Effector memory CD8-positive, alpha-beta T cell (primary cell): Measurements from ENCODE around the gene BACH1.

Experiments
- ATAC-seq: fragments of 150-1000 bp; cut with Tn5 transposase; replicated peaks from 2 replicates; pipeline ENCODE4 v1.10.0; 2021; ENCODE audit warnings: mild to moderate bottlenecking, moderate library complexity
- DNase-seq, 3 experiments: peaks; one replicate each; pipeline ENCODE4 v3.0.0; 2021
- H3K27ac Mint-ChIP-seq, 2 donors: one replicate each; pipeline ENCODE4 v1.8.0; 2022; ENCODE audit warnings: mild to moderate bottlenecking in 2 of 2, mixed read lengths in 2 of 2, moderate library complexity in 2 of 2
- H3K27me3 Mint-ChIP-seq, 2 donors: one replicate each; pipeline ENCODE4 v1.8.0; 2022; ENCODE audit warnings: mixed read lengths in 2 of 2
- H3K36me3 Mint-ChIP-seq: one replicate; pipeline ENCODE4 v1.8.0; 2022; ENCODE audit warnings: mild to moderate bottlenecking, moderate library complexity, mixed read lengths; ENCODE audit not compliant: insufficient read depth
- H3K4me1 Mint-ChIP-seq, 2 donors: one replicate each; pipeline ENCODE4 v1.8.0; 2022; ENCODE audit warnings: low read depth in 2 of 2, mixed read lengths in 2 of 2
- H3K4me3 Mint-ChIP-seq, 2 donors: one replicate each; pipeline ENCODE4 v1.8.0; 2022; ENCODE audit warnings: mild to moderate bottlenecking in 2 of 2, mixed read lengths in 2 of 2, moderate library complexity in 2 of 2
- H3K9me3 Mint-ChIP-seq, 2 donors: one replicate each; pipeline ENCODE4 v1.8.0; 2022; ENCODE audit warnings: mixed read lengths in 2 of 2

Gene BACH1

GRCh38 chr21:29311802-29312201 lies 13.1 kb downstream of the BACH1 start:
- ATAC-seq: no peak
- Mint-ChIP-seq H3K27me3 (no peaks in the 10 kb centered on the region), H3K27ac (no peak overlapping the region), H3K4me3 (no peak overlapping the region), H3K4me1 (peaks cover 20 to 41% of the 10 kb centered on the region in 2 donors), H3K36me3 (peaks cover 4% of the 10 kb centered on the region), H3K9me3 (no peaks in the 10 kb centered on the region)
- no peak for DNase-seq

GRCh38 chr21:29312981-29313380 lies 14.3 kb downstream of the BACH1 start:
- Mint-ChIP-seq H3K36me3 (peaks cover 4% of the 10 kb centered on the region), H3K9me3 (no peaks in the 10 kb centered on the region), H3K4me3 (no peak overlapping the region), H3K4me1 (peaks cover 26 to 49% of the 10 kb centered on the region in 2 donors), H3K27ac (no peak overlapping the region), H3K27me3 (no peaks in the 10 kb centered on the region)
- DNase-seq (no peak), ATAC-seq (no peak)

- DNase-seq (no peak), ATAC-seq (no peak)
- no peak overlapping the region for H3K4me3 Mint-ChIP-seq
- no peak overlapping the region for H3K27ac Mint-ChIP-seq
- peaks cover 30 to 57% of the 10 kb centered on the region in 2 donors for H3K4me1 Mint-ChIP-seq
- H3K27me3 Mint-ChIP-seq: no peaks in the 10 kb centered on the region
- no peaks in the 10 kb centered on the region for H3K9me3 Mint-ChIP-seq
- H3K36me3 Mint-ChIP-seq: peaks cover 4% of the 10 kb centered on the region
Observed at GRCh38 chr21:29313662-29314408, 15.1 kb downstream of the BACH1 start.

GRCh38 chr21:29315131-29315749 lies 16.5 kb downstream of the BACH1 start:
- Mint-ChIP-seq H3K36me3 (peaks cover 4% of the 10 kb centered on the region), H3K27ac (no peak overlapping the region), H3K9me3 (no peaks in the 10 kb centered on the region), H3K4me1 (peaks cover 32 to 62% of the 10 kb centered on the region in 2 donors), H3K4me3 (no peak overlapping the region), H3K27me3 (no peaks in the 10 kb centered on the region)
- no peak for DNase-seq
- ATAC-seq: no peak

- Mint-ChIP-seq H3K27ac (peak overlapping the region in 1 of 2 donors; percentile 44), H3K27me3 (no peaks in the 10 kb centered on the region), H3K4me1 (peaks cover 32 to 56% of the 10 kb centered on the region in 2 donors), H3K4me3 (no peak overlapping the region), H3K36me3 (peaks cover 4% of the 10 kb centered on the region), H3K9me3 (peaks cover 0 to 2% of the 10 kb centered on the region in 2 donors)
- no peak for DNase-seq
- no peak for ATAC-seq
Observed at GRCh38 chr21:29316029-29316742, 17.5 kb downstream of the BACH1 start.

GRCh38 chr21:29316806-29317205 lies 18.1 kb downstream of the BACH1 start:
- no peaks in the 10 kb centered on the region for H3K27me3 Mint-ChIP-seq
- peaks cover 0 to 3% of the 10 kb centered on the region in 2 donors for H3K9me3 Mint-ChIP-seq
- peak overlapping the region in 1 of 2 donors; percentile 44 for H3K27ac Mint-ChIP-seq
- ATAC-seq (no peak), DNase-seq (no peak)
- no peak overlapping the region for H3K4me3 Mint-ChIP-seq
- peaks cover 3% of the 10 kb centered on the region for H3K36me3 Mint-ChIP-seq
- H3K4me1 Mint-ChIP-seq: peaks cover 30 to 56% of the 10 kb centered on the region in 2 donors

- Mint-ChIP-seq H3K36me3 (peaks cover 4% of the 10 kb centered on the region), H3K4me1 (peaks cover 27 to 46% of the 10 kb centered on the region in 2 donors), H3K9me3 (peaks cover 0 to 3% of the 10 kb centered on the region in 2 donors), H3K4me3 (no peak overlapping the region), H3K27me3 (no peaks in the 10 kb centered on the region), H3K27ac (no peak overlapping the region)
- ATAC-seq (no peak), DNase-seq (no peak)
Observed at GRCh38 chr21:29318354-29318753, 19.6 kb downstream of the BACH1 start.

- ATAC-seq: no peak
- Mint-ChIP-seq H3K4me1 (peaks cover 24 to 41% of the 10 kb centered on the region in 2 donors), H3K27ac (no peak overlapping the region), H3K36me3 (peaks cover 9% of the 10 kb centered on the region), H3K27me3 (no peaks in the 10 kb centered on the region), H3K4me3 (no peak overlapping the region), H3K9me3 (peaks cover 0 to 3% of the 10 kb centered on the region in 2 donors)
- no peak for DNase-seq
Observed at GRCh38 chr21:29320031-29320430, 21.3 kb downstream of the BACH1 start.

- Mint-ChIP-seq H3K27ac (peak overlapping the region in 1 of 2 donors; percentile 26), H3K4me1 (peaks cover 20 to 37% of the 10 kb centered on the region in 2 donors), H3K9me3 (peaks cover 0 to 3% of the 10 kb centered on the region in 2 donors), H3K4me3 (no peak overlapping the region), H3K27me3 (no peaks in the 10 kb centered on the region), H3K36me3 (peaks cover 9% of the 10 kb centered on the region)
- no peak for ATAC-seq
- DNase-seq: no peak
Observed at GRCh38 chr21:29321217-29321616, 22.5 kb downstream of the BACH1 start.

GRCh38 chr21:29321932-29322928 lies 23.5 kb downstream of the BACH1 start:
- H3K4me1 Mint-ChIP-seq: peaks cover 19 to 28% of the 10 kb centered on the region in 2 donors
- no peaks in the 10 kb centered on the region for H3K27me3 Mint-ChIP-seq
- H3K4me3 Mint-ChIP-seq: no peak overlapping the region
- H3K27ac Mint-ChIP-seq: no peak overlapping the region
- H3K36me3 Mint-ChIP-seq: peaks cover 18% of the 10 kb centered on the region
- ATAC-seq (no peak), DNase-seq (no peak)
- H3K9me3 Mint-ChIP-seq: peaks cover 0 to 3% of the 10 kb centered on the region in 2 donors

- Mint-ChIP-seq H3K36me3 (peaks cover 22% of the 10 kb centered on the region), H3K9me3 (peaks cover 0 to 3% of the 10 kb centered on the region in 2 donors), H3K27ac (no peak overlapping the region), H3K4me1 (peaks cover 11 to 18% of the 10 kb centered on the region in 2 donors), H3K4me3 (no peak overlapping the region), H3K27me3 (no peaks in the 10 kb centered on the region)
- DNase-seq: no peak
- ATAC-seq: no peak
Observed at GRCh38 chr21:29323189-29323588, 24.5 kb downstream of the BACH1 start.

- no peaks in the 10 kb centered on the region for H3K9me3 Mint-ChIP-seq
- peaks cover 0 to 4% of the 10 kb centered on the region in 2 donors for H3K4me1 Mint-ChIP-seq
- no peaks in the 10 kb centered on the region for H3K27me3 Mint-ChIP-seq
- no peak for ATAC-seq
- DNase-seq: no peak
- peaks cover 26% of the 10 kb centered on the region for H3K36me3 Mint-ChIP-seq
- no peak overlapping the region for H3K4me3 Mint-ChIP-seq
- no peak overlapping the region for H3K27ac Mint-ChIP-seq
Observed at GRCh38 chr21:29326914-29327554, 28.3 kb downstream of the BACH1 start.
